Measurements from ENCODE around the gene LRRC8D.

Gene LRRC8D

GRCh38 chr1:89800718-89801117 is 20.1 kb upstream of the LRRC8D start:
- TF ChIP-seq CTCF (conservative IDR thresholded peaks at IDR 0.05) (no peak), ZFX (IDR thresholded peaks at IDR 0.05) (no peak)

GRCh38 chr1:89802051-89802450 is 18.8 kb upstream of the LRRC8D start:
- TF ChIP-seq ZFX (IDR thresholded peaks at IDR 0.05) (no peak), CTCF (conservative IDR thresholded peaks at IDR 0.05) (no peak)
- H3K27ac ChIP-seq, result no peak overlapping the region

More at GRCh38 chr1:89800718-89801117, 20.1 kb upstream of the LRRC8D start:
- no peak overlapping the region for H3K27ac ChIP-seq

GRCh38 chr1:89802841-89803240 is 18.0 kb upstream of the LRRC8D start:
- TF ChIP-seq ZFX (IDR thresholded peaks at IDR 0.05), result no peak
- TF ChIP-seq CTCF (conservative IDR thresholded peaks at IDR 0.05), result no peak
- H3K27ac ChIP-seq, result no peak overlapping the region

- no peak for TF ChIP-seq ZFX (IDR thresholded peaks at IDR 0.05)
- TF ChIP-seq CTCF (conservative IDR thresholded peaks at IDR 0.05), result peak; percentile 97
- no peak overlapping the region for H3K27ac ChIP-seq
These were observed 16.1 kb upstream of the LRRC8D start for GRCh38 chr1:89804642-89805237.

GRCh38 chr1:89806616-89807015 is 14.2 kb upstream of the LRRC8D start:
- no peak overlapping the region for H3K27ac ChIP-seq
- TF ChIP-seq ZFX (IDR thresholded peaks at IDR 0.05) (no peak), CTCF (conservative IDR thresholded peaks at IDR 0.05) (no peak)

GRCh38 chr1:89807503-89807902 is 13.3 kb upstream of the LRRC8D start:
- no peak for TF ChIP-seq CTCF (conservative IDR thresholded peaks at IDR 0.05)
- no peak for TF ChIP-seq ZFX (IDR thresholded peaks at IDR 0.05)
- H3K27ac ChIP-seq, result no peak overlapping the region

GRCh38 chr1:89807983-89808382 is 12.8 kb upstream of the LRRC8D start:
- TF ChIP-seq CTCF (conservative IDR thresholded peaks at IDR 0.05) (no peak), ZFX (IDR thresholded peaks at IDR 0.05) (no peak)
- H3K27ac ChIP-seq, result no peak overlapping the region
